Measurements from ENCODE around the gene ATP8A2. TPM values are rescaled to one million over a fixed set of nuclear protein-coding genes. Genes with fewer than 3 reads are reported as not detected.
A peak's percentile ranks its signal among the peaks of the same experiment; 100 is the strongest.

The ATP8A2 gene
- total and polyA plus RNA-seq, 4 donors, result 0.01 to 0.08 (median 0.05) TPM; not detected in 1

DNA sequence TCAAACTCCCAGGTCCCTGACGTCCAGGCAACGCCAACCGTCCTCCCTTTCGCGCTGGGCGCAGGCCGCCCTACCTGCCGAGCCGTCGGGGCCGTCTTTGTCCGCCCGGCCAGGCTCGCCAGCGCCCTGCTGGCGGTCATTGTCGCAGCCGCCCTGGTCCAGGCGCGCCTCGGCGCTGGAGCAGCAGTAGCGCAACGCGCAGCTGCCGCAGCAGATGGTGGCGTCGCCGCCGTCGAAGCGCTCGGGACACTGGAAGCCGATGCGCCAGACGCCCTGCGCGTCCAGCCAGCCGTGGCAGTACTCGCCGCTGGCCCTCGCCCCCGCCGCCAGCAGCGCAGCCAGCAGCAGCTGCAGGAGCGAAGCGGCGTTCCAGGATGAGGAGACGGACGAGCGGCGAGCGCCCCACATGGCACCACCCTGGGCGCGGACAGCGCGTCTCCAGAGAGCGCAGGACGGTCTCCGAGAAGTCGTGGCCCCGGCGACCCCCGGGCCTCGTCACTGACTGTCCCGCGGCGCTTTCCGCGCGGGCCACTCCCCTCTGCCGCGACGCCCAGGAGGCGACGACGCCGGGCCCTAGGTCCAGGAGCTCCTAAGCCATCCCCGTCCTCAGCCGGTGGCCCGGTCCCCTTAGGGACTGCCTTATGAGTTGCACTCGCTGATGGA, 678.9 kb downstream of the ATP8A2 start (continued):
- no peak for TF ChIP-seq REST (IDR thresholded peaks at IDR 0.05)

DNA sequence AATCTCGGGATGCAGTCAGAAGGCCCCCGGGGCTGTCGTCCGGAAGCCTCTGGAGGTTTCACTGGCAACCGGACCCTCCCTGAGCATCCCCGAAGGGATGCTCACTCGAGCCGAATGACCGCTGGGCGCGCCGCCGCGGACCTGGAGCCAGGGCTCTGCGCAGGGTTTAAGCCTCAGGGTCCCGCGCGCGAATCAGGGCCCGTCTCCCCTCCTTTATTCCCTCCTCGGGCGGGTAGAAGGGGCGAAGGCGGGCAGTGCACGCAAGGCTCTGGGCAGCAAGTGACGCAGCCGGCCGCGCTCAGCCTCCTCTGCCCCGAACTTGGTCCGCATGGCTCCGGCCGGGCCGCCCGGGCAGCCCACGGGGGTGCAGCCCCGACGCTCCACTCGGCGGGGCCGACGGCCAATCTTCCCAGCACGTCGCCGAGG, 679.5 kb downstream of the ATP8A2 start:
- TF ChIP-seq REST (IDR thresholded peaks at IDR 0.05) (no peak), GABPA (IDR thresholded peaks at IDR 0.05 in 1 of 2, conservative IDR thresholded peaks at IDR 0.05 in 1 of 2) (no peak), RXRA (IDR thresholded peaks at IDR 0.05) (no peak), ZBTB33 (IDR thresholded peaks at IDR 0.05) (no peak), HNF4A (conservative IDR thresholded peaks at IDR 0.05) (no peak), TAF1 (conservative IDR thresholded peaks at IDR 0.05) (no peak), HNF4G (IDR thresholded peaks at IDR 0.05) (no peak), YY1 (IDR thresholded peaks at IDR 0.05) (no peak), MAX (IDR thresholded peaks at IDR 0.05) (no peak), EGR1 (IDR thresholded peaks at IDR 0.05; ENCODE audit: low read depth in 2 of 2) (no peak), JUND (IDR thresholded peaks at IDR 0.05) (no peak), CTCF (IDR thresholded peaks at IDR 0.05; ENCODE audit: low read depth, low read length, missing input control) (no peak), RAD21 (IDR thresholded peaks at IDR 0.05) (no peak), FOXA1 (IDR thresholded peaks at IDR 0.05) (no peak)
- TF ChIP-seq, protein P1, sequence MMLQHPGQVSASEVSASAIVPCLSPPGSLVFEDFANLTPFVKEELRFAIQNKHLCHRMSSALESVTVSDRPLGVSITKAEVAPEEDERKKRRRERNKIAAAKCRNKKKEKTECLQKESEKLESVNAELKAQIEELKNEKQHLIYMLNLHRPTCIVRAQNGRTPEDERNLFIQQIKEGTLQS (IDR thresholded peaks at IDR 0.05), result no peak
- no peak overlapping the region for H3K9ac ChIP-seq (ENCODE audit: low read depth in 1 of 2, low read length in 2 of 2)
- peaks cover 4 to 37% (median 20%) of the 10 kb centered on the region in 4 donors for H3K27me3 ChIP-seq (ENCODE audit: control insufficient read depth in 4 of 4, insufficient read depth in 4 of 4, low read length in 3 of 4)
- H3K9me3 ChIP-seq (ENCODE audit: control insufficient read depth in 4 of 4, low read length in 3 of 4), result no peaks in the 10 kb centered on the region
- H3K4me1 ChIP-seq (ENCODE audit: control insufficient read depth in 4 of 4, insufficient read depth in 4 of 4, low read length in 3 of 4), result peaks cover 0 to 18% (median 9%) of the 10 kb centered on the region in 4 donors
- no peak for DNase-seq (ENCODE audit: low spot score)
- no peak overlapping the region for H3K27ac ChIP-seq (ENCODE audit: low read depth in 1 of 2, low read length in 2 of 2)
- 3% methylated on average over 45 of the region's 45 CpGs for WGBS
- H3K36me3 ChIP-seq (ENCODE audit: control insufficient read depth in 4 of 4, insufficient read depth in 3 of 4, low read depth in 1 of 4, low read length in 3 of 4), result no peaks in the 10 kb centered on the region
- H3K4me3 ChIP-seq (ENCODE audit: low read depth in 1 of 3, low read length in 3 of 3), result peak overlapping the region in 1 of 3 donors; percentile 37

All from liver (tissue), 9 donors.